ENCODE data around the gene GRAMD1B. TPM values are rescaled to one million over a fixed set of nuclear protein-coding genes. Genes with fewer than 3 reads are reported as not detected.

Gene GRAMD1B
- total RNA-seq, 3 donors from 2014 or later: 2.0 to 10.2 (median 8.2) TPM

DNA sequence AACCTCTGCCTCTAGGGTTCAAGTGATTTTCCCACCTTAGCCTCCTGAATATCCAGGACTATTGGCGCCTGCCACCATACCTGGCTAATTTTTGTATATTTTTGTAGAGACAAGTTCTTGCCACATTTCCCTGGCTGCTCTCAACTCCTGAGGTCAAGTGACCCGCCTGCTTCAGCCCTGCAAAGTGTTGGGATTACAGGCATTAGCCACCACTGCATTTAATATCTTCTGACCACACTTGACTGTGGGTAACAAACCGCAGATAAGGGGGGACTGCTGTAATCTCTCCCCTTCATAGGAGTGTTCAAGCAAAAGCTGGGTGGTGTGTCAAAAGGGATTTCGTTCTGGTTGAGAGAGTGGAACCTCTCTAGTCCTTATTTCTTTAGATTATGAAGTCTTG, 53.4 kb downstream of the GRAMD1B start:
- Histone ChIP-seq H3K27me3 (no peaks in the 10 kb centered on the region), H3K27ac (no peak overlapping the region), H3K4me3 (no peak overlapping the region), H3K4me1 (no peaks in the 10 kb centered on the region), H3K36me3 (no peaks in the 10 kb centered on the region), H3K9me3 (no peaks in the 10 kb centered on the region)
- DNase-seq (ENCODE audit: low spot score in 2 of 2): no peak
- intact Hi-C loops (cut with DNase I; ENCODE audit: low total_unique reads): loop anchor here (10.0 kb wide), 1 partner anchor 189 kb away; no protein-coding TSS in a partner anchor
- no peak for TF ChIP-seq POLR2AphosphoS5 (IDR thresholded peaks at IDR 0.05)
- TF ChIP-seq, protein P1, sequence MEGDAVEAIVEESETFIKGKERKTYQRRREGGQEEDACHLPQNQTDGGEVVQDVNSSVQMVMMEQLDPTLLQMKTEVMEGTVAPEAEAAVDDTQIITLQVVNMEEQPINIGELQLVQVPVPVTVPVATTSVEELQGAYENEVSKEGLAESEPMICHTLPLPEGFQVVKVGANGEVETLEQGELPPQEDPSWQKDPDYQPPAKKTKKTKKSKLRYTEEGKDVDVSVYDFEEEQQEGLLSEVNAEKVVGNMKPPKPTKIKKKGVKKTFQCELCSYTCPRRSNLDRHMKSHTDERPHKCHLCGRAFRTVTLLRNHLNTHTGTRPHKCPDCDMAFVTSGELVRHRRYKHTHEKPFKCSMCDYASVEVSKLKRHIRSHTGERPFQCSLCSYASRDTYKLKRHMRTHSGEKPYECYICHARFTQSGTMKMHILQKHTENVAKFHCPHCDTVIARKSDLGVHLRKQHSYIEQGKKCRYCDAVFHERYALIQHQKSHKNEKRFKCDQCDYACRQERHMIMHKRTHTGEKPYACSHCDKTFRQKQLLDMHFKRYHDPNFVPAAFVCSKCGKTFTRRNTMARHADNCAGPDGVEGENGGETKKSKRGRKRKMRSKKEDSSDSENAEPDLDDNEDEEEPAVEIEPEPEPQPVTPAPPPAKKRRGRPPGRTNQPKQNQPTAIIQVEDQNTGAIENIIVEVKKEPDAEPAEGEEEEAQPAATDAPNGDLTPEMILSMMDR (IDR thresholded peaks at IDR 0.05): no peak
- no peak for TF ChIP-seq POLR2A (IDR thresholded peaks at IDR 0.05)

DNA sequence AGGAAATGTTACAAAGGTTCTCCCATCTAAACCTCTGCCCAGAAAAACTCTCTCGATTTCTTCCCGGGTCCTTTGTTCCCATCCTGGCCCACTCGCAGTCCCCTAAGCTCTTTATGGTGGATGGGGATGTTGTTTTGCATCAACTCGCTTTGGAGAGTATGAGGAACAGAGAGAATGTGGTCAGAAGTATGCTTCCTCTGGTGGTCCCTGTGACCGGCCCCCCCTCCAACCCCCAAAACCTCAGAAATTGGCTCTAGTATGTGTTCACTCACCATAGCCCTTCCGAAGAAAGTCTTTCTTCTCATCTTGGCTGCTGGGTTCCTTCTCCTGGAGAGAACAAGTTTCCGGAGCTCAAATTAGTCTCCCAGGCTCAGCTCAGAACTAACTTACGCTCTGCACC, 54.4 kb downstream of the GRAMD1B start:
- intact Hi-C loops (cut with DNase I; ENCODE audit: low total_unique reads): loop anchor here (10.0 kb wide), 1 partner anchor 190 kb away; no protein-coding TSS in a partner anchor
- TF ChIP-seq, protein P1 (IDR thresholded peaks at IDR 0.05): no peak
- H3K36me3 ChIP-seq: no peaks in the 10 kb centered on the region

DNA sequence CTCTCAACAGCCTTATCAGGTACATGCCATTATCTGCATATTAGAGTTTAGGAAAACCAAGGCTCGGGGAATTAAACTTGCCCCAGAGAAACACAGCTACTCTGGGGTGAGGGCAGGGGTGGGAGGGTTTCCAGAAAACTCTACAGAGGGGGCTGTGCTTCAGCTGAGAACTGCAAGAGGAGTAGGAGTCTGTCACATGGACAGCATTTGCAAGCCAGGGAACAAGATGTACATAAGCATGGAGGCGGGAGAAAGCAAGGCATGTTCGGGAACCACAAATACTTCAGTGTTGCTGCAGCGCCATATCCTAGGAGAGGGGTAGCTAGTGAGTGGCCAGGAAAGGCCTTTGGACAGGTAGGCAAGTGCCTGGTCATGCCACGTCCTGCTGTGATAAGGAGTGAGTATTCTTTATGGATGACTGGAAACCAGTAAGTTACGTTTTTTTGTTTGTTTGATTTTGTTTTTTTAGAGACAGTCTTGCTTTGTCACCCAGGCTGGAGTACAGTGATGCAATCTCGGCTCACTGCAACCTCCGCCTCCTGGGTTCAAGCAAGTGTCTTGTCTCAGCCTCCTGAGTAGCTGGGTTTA, 57.2 kb downstream of the GRAMD1B start:
- TF ChIP-seq POLR2A (IDR thresholded peaks at IDR 0.05): no peak
- TF ChIP-seq, protein P1 (IDR thresholded peaks at IDR 0.05): no peak
- TF ChIP-seq POLR2AphosphoS5 (IDR thresholded peaks at IDR 0.05): no peak
- H3K27ac ChIP-seq: no peak overlapping the region
- no peaks in the 10 kb centered on the region for H3K4me1 ChIP-seq
- no peak overlapping the region for H3K4me3 ChIP-seq
- DNase-seq (ENCODE audit: low spot score in 2 of 2): no peak
- H3K9me3 ChIP-seq: no peaks in the 10 kb centered on the region
- no peaks in the 10 kb centered on the region for H3K27me3 ChIP-seq
- no peaks in the 10 kb centered on the region for H3K36me3 ChIP-seq
- intact Hi-C loops (cut with DNase I; ENCODE audit: low total_unique reads): loop anchor here (10.0 kb wide), 1 partner anchor 192 kb away; no protein-coding TSS in a partner anchor

More for the DNA sequence above, 54.4 kb downstream of the GRAMD1B start:
- no peak overlapping the region for H3K4me3 ChIP-seq
- no peak for DNase-seq (ENCODE audit: low spot score in 2 of 2)
- no peak overlapping the region for H3K27ac ChIP-seq
- H3K4me1 ChIP-seq: no peaks in the 10 kb centered on the region
- H3K9me3 ChIP-seq: no peaks in the 10 kb centered on the region
- no peaks in the 10 kb centered on the region for H3K27me3 ChIP-seq

DNA sequence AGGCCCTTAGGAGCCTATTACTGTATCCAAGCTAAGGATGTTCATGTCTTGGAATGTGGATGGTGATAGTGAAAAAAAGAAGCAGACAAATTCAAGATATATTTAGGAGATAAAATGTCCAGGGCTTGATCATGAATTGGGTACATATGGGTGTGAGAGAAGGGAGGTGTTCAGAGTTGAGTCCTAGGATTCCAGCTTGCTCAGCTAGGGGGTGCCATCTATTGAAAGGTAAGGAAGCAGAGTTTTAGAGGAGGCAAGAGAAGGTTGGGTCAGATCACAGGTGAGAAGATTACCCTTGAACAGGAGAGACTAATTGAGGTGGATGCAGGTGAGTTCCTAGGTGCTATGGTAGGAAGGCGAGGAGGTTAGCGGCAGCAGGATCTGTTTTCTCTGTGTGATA, 60.5 kb downstream of the GRAMD1B start:
- Histone ChIP-seq H3K36me3 (no peaks in the 10 kb centered on the region), H3K4me3 (no peak overlapping the region), H3K27me3 (no peaks in the 10 kb centered on the region), H3K9me3 (no peaks in the 10 kb centered on the region), H3K4me1 (no peaks in the 10 kb centered on the region), H3K27ac (no peak overlapping the region)
- DNase-seq (ENCODE audit: low spot score in 2 of 2): no peak
- intact Hi-C loops (cut with DNase I; ENCODE audit: low total_unique reads): no loop called here
- TF ChIP-seq POLR2A (IDR thresholded peaks at IDR 0.05) (no peak), POLR2AphosphoS5 (IDR thresholded peaks at IDR 0.05) (no peak)
- TF ChIP-seq, protein P1 (IDR thresholded peaks at IDR 0.05): no peak

DNA sequence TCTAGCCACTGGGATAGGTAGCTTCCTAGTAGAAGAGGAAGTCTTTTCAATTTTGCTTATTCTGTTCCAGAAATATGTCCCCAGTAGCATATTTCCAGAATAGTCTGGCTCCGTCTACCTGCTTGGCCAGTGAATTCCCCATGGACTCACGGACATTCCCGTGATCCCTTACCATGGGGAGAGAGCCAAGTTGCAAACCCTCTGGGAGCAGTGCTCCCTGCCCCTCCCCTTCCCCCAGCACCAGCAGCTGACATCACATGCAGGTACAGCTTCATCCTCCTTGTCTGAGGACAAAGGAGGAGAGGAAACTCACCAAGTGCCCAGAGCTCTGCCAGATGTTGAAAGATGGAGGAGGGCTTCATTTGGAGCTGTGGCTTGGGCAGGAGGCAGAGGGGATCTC, 61.2 kb downstream of the GRAMD1B start:
- H3K9me3 ChIP-seq: no peaks in the 10 kb centered on the region
- intact Hi-C loops (cut with DNase I; ENCODE audit: low total_unique reads): no loop called here
- no peaks in the 10 kb centered on the region for H3K36me3 ChIP-seq
- H3K27me3 ChIP-seq: no peaks in the 10 kb centered on the region
- no peaks in the 10 kb centered on the region for H3K4me1 ChIP-seq
- TF ChIP-seq POLR2A (IDR thresholded peaks at IDR 0.05): no peak
- no peak for DNase-seq (ENCODE audit: low spot score in 2 of 2)
- H3K27ac ChIP-seq: no peak overlapping the region
- no peak overlapping the region for H3K4me3 ChIP-seq

Measured in breast epithelium (tissue), 4 donors.